IMR-90 (cell line): ENCODE results near the gene FOXL2NB. TPM values are rescaled to one million over a fixed set of nuclear protein-coding genes. Genes with fewer than 3 reads are reported as not detected.

Experiments used
- ATAC-seq: fragments of 200-7000 bp; cut with Tn5 transposase; 2 replicates; pipeline ENCODE4 v1.9.1; 2020; ENCODE audit warnings: low read depth, mild to moderate bottlenecking, moderate library complexity
- BruUV-seq: library from RNA; stranded (reverse); fragments of 400-500 nt; replicated peaks from 2 replicates; lab custom pipeline; 2021; lab: Mats Ljungman, UMichigan
- CTCF ChIA-PET: fragments of 300-600 bp; formaldehyde crosslinking; extraction: SDS; loops from one replicate; lab custom pipeline; 2021; ENCODE audit warnings: antibody characterized with exemption; lab: Yijun Ruan, JAX
- POLR2A ChIA-PET: fragments of 300-600 bp; sonication (Branson Sonifier 250); formaldehyde crosslinking; loops from one replicate; lab custom pipeline; 2022; ENCODE audit warnings: antibody characterized with exemption; ENCODE audit not compliant: unreplicated experiment; lab: Charles Lee
- DNase-seq: peaks from one replicate; pipeline ENCODE4 v3.0.0; 2013
- H2AFZ ChIP-seq: replicated peaks from 2 replicates; pipeline ENCODE3; 2013; ENCODE audit warnings: low read length, mild to moderate bottlenecking; ENCODE audit not compliant: poor library complexity
- H2AK5ac ChIP-seq: 2 replicates; pipeline ENCODE4 v1.6.1; 2013; ENCODE audit warnings: low read depth, low read length, inconsistent platforms
- H2AK9ac ChIP-seq: replicated peaks from 2 replicates; pipeline ENCODE3; 2013; ENCODE audit warnings: mild to moderate bottlenecking, low read depth, low read length, moderate library complexity; ENCODE audit not compliant: poor library complexity
- H2BK120ac ChIP-seq: 2 replicates; pipeline ENCODE4 v1.6.1; 2013; ENCODE audit warnings: low read depth, low read length, inconsistent platforms
- H2BK15ac ChIP-seq: 3 replicates; pipeline ENCODE4 v1.6.1; 2013; ENCODE audit warnings: low read depth, low read length, inconsistent platforms
- H2BK20ac ChIP-seq: 2 replicates; pipeline ENCODE4 v1.6.1; 2013; ENCODE audit warnings: low read depth, mild to moderate bottlenecking, inconsistent platforms, low read length, moderate library complexity
- H2BK5ac ChIP-seq: 2 replicates; pipeline ENCODE4 v1.6.1; 2013; ENCODE audit warnings: mild to moderate bottlenecking, low read depth, low read length, inconsistent platforms; ENCODE audit not compliant: poor library complexity, severe bottlenecking
- H3K14ac ChIP-seq: replicated peaks from 2 replicates; pipeline ENCODE4 v1.6.1; 2013; ENCODE audit warnings: low read depth, low read length, inconsistent platforms
- H3K18ac ChIP-seq: 2 replicates; pipeline ENCODE4 v1.6.1; 2013; ENCODE audit warnings: low read depth, low read length, control low read depth
- H3K23ac ChIP-seq: 2 replicates; pipeline ENCODE4 v1.6.1; 2013; ENCODE audit warnings: low read depth, low read length, inconsistent platforms
- H3K27ac ChIP-seq: 2 replicates; pipeline ENCODE4 v1.5.1; 2013; ENCODE audit warnings: mild to moderate bottlenecking, control low read depth, low read length; ENCODE audit not compliant: insufficient read depth
- H3K27me3 ChIP-seq: 2 replicates; pipeline ENCODE4 v1.6.1; 2013; ENCODE audit warnings: low read length; ENCODE audit not compliant: control insufficient read depth, insufficient read depth
- H3K36me3 ChIP-seq: 2 replicates; pipeline ENCODE4 v1.6.1; 2013; ENCODE audit warnings: low read length, mixed read lengths; ENCODE audit not compliant: control insufficient read depth, insufficient read depth
- H3K4ac ChIP-seq: 2 replicates; pipeline ENCODE4 v1.6.1; 2013; ENCODE audit warnings: low read depth, low read length, inconsistent platforms
- H3K4me1 ChIP-seq: 2 replicates; pipeline ENCODE4 v1.6.1; 2013; ENCODE audit warnings: low read length, mixed read lengths; ENCODE audit not compliant: control insufficient read depth, insufficient read depth
- H3K4me2 ChIP-seq: 2 replicates; pipeline ENCODE4 v1.6.1; 2013; ENCODE audit warnings: low read depth, mild to moderate bottlenecking, control low read depth, low read length, moderate library complexity
- H3K4me3 ChIP-seq: 2 replicates; pipeline ENCODE4 v1.5.1; 2013; ENCODE audit warnings: low read depth, mild to moderate bottlenecking, control low read depth, low read length, moderate library complexity; ENCODE audit not compliant: insufficient read depth
- H3K56ac ChIP-seq: 2 replicates; pipeline ENCODE4 v1.6.1; 2013; ENCODE audit warnings: low read length, inconsistent platforms; ENCODE audit not compliant: insufficient read depth; ENCODE audit errors: extremely low read depth
- H3K79me1 ChIP-seq, 2 experiments: 2 replicates each; pipeline ENCODE4 v1.6.1; 2013; ENCODE audit warnings: low read length in 2 of 2, inconsistent platforms in 1 of 2, low read depth in 1 of 2
- H3K9ac ChIP-seq: 2 replicates; pipeline ENCODE4 v1.6.1; 2013; ENCODE audit warnings: low read depth, low read length, control low read depth
- H3K9me1 ChIP-seq: 2 replicates; pipeline ENCODE4 v1.6.1; 2013; ENCODE audit warnings: low read length, inconsistent platforms; ENCODE audit not compliant: insufficient read depth
- H3K9me3 ChIP-seq: 2 replicates; pipeline ENCODE4 v1.6.1; 2013; ENCODE audit warnings: low read length; ENCODE audit not compliant: control insufficient read depth, insufficient read depth
- H4K20me1 ChIP-seq: 2 replicates; pipeline ENCODE4 v1.6.1; 2013; ENCODE audit warnings: low read length, inconsistent platforms; ENCODE audit not compliant: insufficient read depth
- H4K5ac ChIP-seq: 2 replicates; pipeline ENCODE4 v1.6.1; 2013; ENCODE audit warnings: mild to moderate bottlenecking, low read depth, low read length, control low read depth
- H4K8ac ChIP-seq, 2 experiments: 2 replicates each; pipeline ENCODE4 v1.6.1; 2013; ENCODE audit warnings: low read depth in 2 of 2, low read length in 2 of 2, control low read depth in 1 of 2, inconsistent platforms in 1 of 2
- H4K91ac ChIP-seq: 2 replicates; pipeline ENCODE4 v1.6.1; 2013; ENCODE audit warnings: low read depth, low read length, inconsistent platforms; ENCODE audit not compliant: insufficient read depth
- BHLHE40 ChIP-seq: fragments of 150-350 bp; IDR thresholded peaks from 2 replicates; pipeline ENCODE4 v1.6.1; 2016; ENCODE audit warnings: mild to moderate bottlenecking, low read depth, low read length
- CHD1 ChIP-seq: IDR thresholded peaks from 2 replicates; pipeline ENCODE4 v1.6.1; 2012; ENCODE audit warnings: low read depth, low read length, improper control_type of control experiment
- FOS ChIP-seq: fragments of 150-350 bp; IDR thresholded peaks from 2 replicates; pipeline ENCODE4 v1.6.1; 2016; ENCODE audit warnings: low read depth, low read length
- MXI1 ChIP-seq: IDR thresholded peaks from 2 replicates; pipeline ENCODE4 v1.6.1; 2012; ENCODE audit warnings: low read depth, mild to moderate bottlenecking, low read length, moderate library complexity, borderline replicate concordance
- NFE2L2 ChIP-seq: fragments of 150-350 bp; IDR thresholded peaks from 2 replicates; pipeline ENCODE4 v1.6.1; 2016; ENCODE audit warnings: low read depth, mild to moderate bottlenecking, low read length
- POLR2A ChIP-seq: IDR thresholded peaks from 2 replicates; pipeline ENCODE4 v1.6.1; 2012; ENCODE audit warnings: mild to moderate bottlenecking, low read depth, low read length
- RAD21 ChIP-seq: IDR thresholded peaks from 2 replicates; pipeline ENCODE4 v1.6.1; 2012; ENCODE audit warnings: low read length, improper control_type of control experiment
- RCOR1 ChIP-seq: IDR thresholded peaks from 2 replicates; pipeline ENCODE4 v1.6.1; 2012; ENCODE audit warnings: mild to moderate bottlenecking, low read length, improper control_type of control experiment; ENCODE audit not compliant: insufficient replicate concordance
- SMC3 ChIP-seq: fragments of 150-350 bp; IDR thresholded peaks from 2 replicates; pipeline ENCODE4 v1.6.1; 2016; ENCODE audit warnings: low read depth, mild to moderate bottlenecking, antibody characterized with exemption, low read length, moderate library complexity
- WGBS, 2 experiments: methylation state at CpG; one replicate each; pipeline versions ENCODE4 v1.1.5 to v1.1.7; 2013; ENCODE audit warnings: missing lambda C conversion rate in 2 of 2; ENCODE audit not compliant: insufficient read length in 1 of 2; ENCODE audit errors: extremely low coverage in 2 of 2; 5-methylcytosine and 5-hydroxymethylcytosine counted together
- dilution Hi-C: fragments of 300-500 bp; cut with HindIII; formaldehyde crosslinking; loops from one replicate; pipeline ENCODE4 v1.14.3; 2018; ENCODE audit warnings: low sequenced_read_pairs; ENCODE audit not compliant: unreplicated experiment
- in situ Hi-C: fragments of 300-500 bp; cut with MboI; formaldehyde crosslinking; loops from 3 replicates; pipeline ENCODE4 v1.14.3; 2019; ENCODE audit warnings: low sequenced_read_pairs, inconsistent platforms, mixed read lengths
- intact Hi-C: fragments of 100-400 bp; cut with micrococcal nuclease; formaldehyde crosslinking; loops from 2 replicates; pipeline ENCODE4 v1.10.0; 2022
- polyA plus RNA-seq, 3 experiments: library from polyadenylated mRNA; depleted of rRNA; stranded (reverse); fragments of >200 nt; gene quantifications; 2 replicates each; pipeline ENCODE4 v1.2.3, GENCODE V29; 2012; ENCODE audit warnings: low replicate concordance in 1 of 3
- total RNA-seq: library from RNA; depleted of rRNA; stranded (reverse); fragments of >200 nt; gene quantifications from 2 replicates; pipeline ENCODE4 v1.2.3, GENCODE V29; 2012
- TF ChIP-seq, protein P1 (sequence below): fragments of 150-350 bp; IDR thresholded peaks from 2 replicates; pipeline ENCODE4 v1.6.1; 2017; ENCODE audit warnings: mild to moderate bottlenecking, antibody characterized with exemption, low read length, low read depth
- TF ChIP-seq, protein P2 (sequence below): conservative IDR thresholded peaks from 2 replicates; pipeline ENCODE4 v1.5.1; 2012; ENCODE audit warnings: mild to moderate bottlenecking, low read depth, low read length, improper control_type of control experiment
- TF ChIP-seq, protein P3 (sequence below): fragments of 150-350 bp; IDR thresholded peaks from 2 replicates; pipeline ENCODE4 v1.6.1; 2016; ENCODE audit warnings: low read depth, mild to moderate bottlenecking, low read length, moderate library complexity, borderline replicate concordance

Gene FOXL2NB
- total and polyA plus RNA-seq, 2 of the 4 experiments (the other 2 are of a cell fraction), result under 0.01 to 0.05 TPM

DNA sequence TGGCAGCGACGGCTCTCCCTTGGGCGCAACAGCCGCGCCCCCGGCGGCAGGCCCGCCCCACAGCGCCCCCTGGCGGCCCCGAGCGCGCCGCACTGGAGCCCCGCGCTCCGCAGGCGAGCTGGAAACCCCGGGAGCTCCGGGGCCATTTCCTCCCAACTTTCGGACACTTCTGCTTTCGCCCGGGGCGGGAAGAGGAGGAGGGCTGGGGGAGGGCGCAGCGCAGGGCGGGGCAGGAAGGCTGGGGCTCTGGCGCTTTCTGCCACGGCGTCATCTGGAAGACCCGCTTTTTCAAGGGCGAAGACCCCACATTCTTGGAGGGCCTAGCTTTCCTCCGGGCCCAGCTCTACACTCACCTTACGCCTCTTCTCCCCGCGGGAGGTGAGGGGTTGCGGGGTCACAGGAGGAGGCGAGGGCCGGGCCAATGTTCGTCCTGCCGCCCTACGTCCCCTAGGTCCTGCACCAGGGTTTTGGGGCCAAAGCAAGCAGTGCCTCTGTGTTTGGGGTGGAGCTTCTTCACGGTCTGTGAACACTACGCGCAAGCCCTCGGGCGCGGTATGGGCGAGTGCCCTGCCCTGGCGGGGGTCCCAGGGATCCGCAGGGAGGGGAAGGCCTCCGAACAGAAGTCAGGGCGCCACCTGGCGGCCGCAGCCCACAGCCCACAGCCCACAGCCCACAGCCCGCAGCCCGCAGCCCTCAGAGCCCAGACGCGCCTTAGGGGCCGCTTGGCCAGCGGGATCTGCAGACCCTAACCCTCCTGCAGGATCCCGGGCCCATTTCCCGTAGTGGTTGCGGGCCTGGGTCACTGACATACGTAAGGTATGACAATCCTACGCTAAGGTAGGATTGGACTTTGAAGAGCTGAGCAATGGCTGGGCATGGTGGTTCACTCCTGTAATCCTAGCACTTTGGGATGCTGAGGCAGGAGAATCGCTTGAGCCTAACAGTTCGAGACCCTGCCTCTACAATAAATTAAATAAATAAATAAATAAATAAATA is 31.2 kb upstream of the FOXL2NB start:
- peak; percentile 83 for DNase-seq
- peak overlapping the region; percentile 90 for H2BK120ac ChIP-seq
- H3K27ac ChIP-seq, result peak overlapping the region; percentile 99
- peak overlapping the region; percentile 93 for H2AK9ac ChIP-seq
- H3K36me3 ChIP-seq, result no peaks in the 10 kb centered on the region
- peak; percentile 92 for ATAC-seq
- peak overlapping the region; percentile 96 for H2AFZ ChIP-seq
- intact Hi-C loops, result loop anchor here (1.0 kb wide), 4 partner anchors 82 to 322 kb away; partner anchors contain the start of genes CEP70 and PIK3CB
- H3K9ac ChIP-seq, result peak overlapping the region; percentile 99
- no peaks in the 10 kb centered on the region for H3K9me3 ChIP-seq
- H3K23ac ChIP-seq, result peak overlapping the region; percentile 57
- peak overlapping the region; percentile 97 for H4K5ac ChIP-seq
- in situ Hi-C loops, result loop anchor here (5.0 kb wide), 2 partner anchors 218 to 318 kb away; no protein-coding TSS in a partner anchor
- dilution Hi-C loops, result no loop called here
- H2AK5ac ChIP-seq, result peak overlapping the region; percentile 31; the same call in 1 of the 2 replicates
- H4K8ac ChIP-seq, result peak overlapping the region; percentile 85 to 90
- CTCF ChIA-PET, result interaction anchor here (0.5 to 2.7 kb wide), 43 partner anchors 8 to 498 kb away, joined by 3 to 94 read pairs (median 4); partner anchors contain the start of gene CEP70
- peak overlapping the region; percentile 99 for H3K4me2 ChIP-seq
- H3K79me1 ChIP-seq, result peaks cover 0 to 4% of the 10 kb centered on the region in 2 experiments; a peak in 1 of 4 replicates
- no TSS peak for BruUV-seq
- H2BK20ac ChIP-seq, result peak overlapping the region; percentile 44
- peak overlapping the region; percentile 83; the same call in 2 of the 3 replicates for H2BK15ac ChIP-seq
- H3K4me3 ChIP-seq, result peak overlapping the region; percentile 96
- H3K18ac ChIP-seq, result peak overlapping the region; percentile 91
- peak overlapping the region; percentile 99 for H4K91ac ChIP-seq
- H3K4me1 ChIP-seq, result peaks cover 4% of the 10 kb centered on the region
- peak overlapping the region; percentile 91 for H2BK5ac ChIP-seq
- H3K4ac ChIP-seq, result peak overlapping the region; percentile 84
- peak overlapping the region; percentile 81 for H3K56ac ChIP-seq
- H3K27me3 ChIP-seq, result no peaks in the 10 kb centered on the region
- POLR2A ChIA-PET, result interaction anchor here (0.7 to 1.0 kb wide), 3 partner anchors 200 to 395 kb away, joined by 3 to 7 read pairs (median 3); no protein-coding TSS in a partner anchor
- 0% methylated on average over 3 of the region's 68 CpGs; no CpG with 5 or more reads in 1 of the 2 experiments for WGBS, 2 experiments
- H3K9me1 ChIP-seq, result peaks cover 5% of the 10 kb centered on the region
- H3K14ac ChIP-seq, result peak overlapping the region; percentile 34
- no peaks in the 10 kb centered on the region for H4K20me1 ChIP-seq
- TF ChIP-seq RAD21 (peak; percentile 80), SMC3 (peak; percentile 93), FOS (no peak), MXI1 (peak; percentile 46; the same call in 1 of the 2 replicates), BHLHE40 (peak; percentile 5; the same call in 1 of the 2 replicates), POLR2A (no peak), NFE2L2 (no peak), RCOR1 (no peak), CHD1 (no peak)
- TF ChIP-seq, protein P1, sequence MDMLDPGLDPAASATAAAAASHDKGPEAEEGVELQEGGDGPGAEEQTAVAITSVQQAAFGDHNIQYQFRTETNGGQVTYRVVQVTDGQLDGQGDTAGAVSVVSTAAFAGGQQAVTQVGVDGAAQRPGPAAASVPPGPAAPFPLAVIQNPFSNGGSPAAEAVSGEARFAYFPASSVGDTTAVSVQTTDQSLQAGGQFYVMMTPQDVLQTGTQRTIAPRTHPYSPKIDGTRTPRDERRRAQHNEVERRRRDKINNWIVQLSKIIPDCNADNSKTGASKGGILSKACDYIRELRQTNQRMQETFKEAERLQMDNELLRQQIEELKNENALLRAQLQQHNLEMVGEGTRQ, result no peak
- TF ChIP-seq, protein P2, sequence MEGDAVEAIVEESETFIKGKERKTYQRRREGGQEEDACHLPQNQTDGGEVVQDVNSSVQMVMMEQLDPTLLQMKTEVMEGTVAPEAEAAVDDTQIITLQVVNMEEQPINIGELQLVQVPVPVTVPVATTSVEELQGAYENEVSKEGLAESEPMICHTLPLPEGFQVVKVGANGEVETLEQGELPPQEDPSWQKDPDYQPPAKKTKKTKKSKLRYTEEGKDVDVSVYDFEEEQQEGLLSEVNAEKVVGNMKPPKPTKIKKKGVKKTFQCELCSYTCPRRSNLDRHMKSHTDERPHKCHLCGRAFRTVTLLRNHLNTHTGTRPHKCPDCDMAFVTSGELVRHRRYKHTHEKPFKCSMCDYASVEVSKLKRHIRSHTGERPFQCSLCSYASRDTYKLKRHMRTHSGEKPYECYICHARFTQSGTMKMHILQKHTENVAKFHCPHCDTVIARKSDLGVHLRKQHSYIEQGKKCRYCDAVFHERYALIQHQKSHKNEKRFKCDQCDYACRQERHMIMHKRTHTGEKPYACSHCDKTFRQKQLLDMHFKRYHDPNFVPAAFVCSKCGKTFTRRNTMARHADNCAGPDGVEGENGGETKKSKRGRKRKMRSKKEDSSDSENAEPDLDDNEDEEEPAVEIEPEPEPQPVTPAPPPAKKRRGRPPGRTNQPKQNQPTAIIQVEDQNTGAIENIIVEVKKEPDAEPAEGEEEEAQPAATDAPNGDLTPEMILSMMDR, result peak; percentile 97
- TF ChIP-seq, protein P3, sequence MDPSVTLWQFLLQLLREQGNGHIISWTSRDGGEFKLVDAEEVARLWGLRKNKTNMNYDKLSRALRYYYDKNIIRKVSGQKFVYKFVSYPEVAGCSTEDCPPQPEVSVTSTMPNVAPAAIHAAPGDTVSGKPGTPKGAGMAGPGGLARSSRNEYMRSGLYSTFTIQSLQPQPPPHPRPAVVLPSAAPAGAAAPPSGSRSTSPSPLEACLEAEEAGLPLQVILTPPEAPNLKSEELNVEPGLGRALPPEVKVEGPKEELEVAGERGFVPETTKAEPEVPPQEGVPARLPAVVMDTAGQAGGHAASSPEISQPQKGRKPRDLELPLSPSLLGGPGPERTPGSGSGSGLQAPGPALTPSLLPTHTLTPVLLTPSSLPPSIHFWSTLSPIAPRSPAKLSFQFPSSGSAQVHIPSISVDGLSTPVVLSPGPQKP, result no peak
